GM23338 (cell line): ENCODE results near the gene CCNQ. TPM values are rescaled to one million over a fixed set of nuclear protein-coding genes. Genes with fewer than 3 reads are reported as not detected.

Experiments used
- ATAC-seq: fragments of 200-7000 bp; cut with Tn5 transposase; 3 replicates; pipeline ENCODE4 v1.9.1; 2020
- DNase-seq: peaks from one replicate; pipeline ENCODE4 v3.0.0-alpha.2; 2015; ENCODE audit warnings: low spot score
- H2AFZ ChIP-seq: fragments of 200-600 bp; sonication (generic); 2 replicates; pipeline ENCODE4 v1.8.0; 2016; ENCODE audit warnings: antibody characterized with exemption, mild to moderate bottlenecking, moderate library complexity
- H3F3A ChIP-seq: fragments of 200-600 bp; sonication (generic); replicated peaks from 2 replicates; pipeline ENCODE4 v1.8.0; 2017; ENCODE audit warnings: antibody characterized with exemption, mixed run types, low read depth
- H3K27ac ChIP-seq: fragments of 200-600 bp; sonication (generic); 2 replicates; pipeline ENCODE4 v1.6.1; 2016; ENCODE audit warnings: low read depth
- H3K27me3 ChIP-seq: fragments of 200-600 bp; sonication (generic); 2 replicates; pipeline ENCODE4 v1.8.0; 2016; ENCODE audit warnings: mild to moderate bottlenecking, mixed run types, moderate library complexity; ENCODE audit not compliant: insufficient read depth
- H3K36me3 ChIP-seq: fragments of 200-600 bp; sonication (generic); 2 replicates; pipeline ENCODE4 v1.8.0; 2016; ENCODE audit warnings: mild to moderate bottlenecking; ENCODE audit not compliant: insufficient read depth
- H3K4me1 ChIP-seq: fragments of 200-600 bp; sonication (generic); 2 replicates; pipeline ENCODE4 v1.8.0; 2016; ENCODE audit warnings: mild to moderate bottlenecking, moderate library complexity; ENCODE audit not compliant: insufficient read depth
- H3K4me2 ChIP-seq: fragments of 200-600 bp; sonication (generic); 2 replicates; pipeline ENCODE4 v1.7.1; 2017; ENCODE audit warnings: mixed run types
- H3K4me3 ChIP-seq: fragments of 200-600 bp; sonication (generic); 2 replicates; pipeline ENCODE4 v1.6.1; 2016; ENCODE audit warnings: mixed run types
- H3K79me2 ChIP-seq: fragments of 200-600 bp; sonication (generic); replicated peaks from 2 replicates; pipeline ENCODE4 v1.8.0; 2017; ENCODE audit warnings: mild to moderate bottlenecking; ENCODE audit not compliant: insufficient read depth
- H3K9me2 ChIP-seq: fragments of 200-600 bp; sonication (generic); 2 replicates; pipeline ENCODE4 v1.8.0; 2017; ENCODE audit not compliant: insufficient read depth
- H4K20me1 ChIP-seq: fragments of 200-600 bp; sonication (generic); replicated peaks from 2 replicates; pipeline ENCODE4 v1.8.0; 2017; ENCODE audit warnings: mild to moderate bottlenecking; ENCODE audit not compliant: insufficient read depth
- H3K27ac Mint-ChIP-seq: 2 replicates; pipeline ENCODE4 v1.8.0; 2020; ENCODE audit warnings: inconsistent platforms, mild to moderate bottlenecking, moderate library complexity, mixed read lengths
- H3K27me3 Mint-ChIP-seq: 3 replicates; pipeline ENCODE4 v1.8.0; 2022; ENCODE audit warnings: low read depth, mild to moderate bottlenecking, moderate library complexity, mixed read lengths, inconsistent platforms; ENCODE audit not compliant: insufficient read depth, poor library complexity
- H3K36me3 Mint-ChIP-seq: 3 replicates; pipeline ENCODE4 v1.8.0; 2021; ENCODE audit warnings: low read depth, mild to moderate bottlenecking, inconsistent platforms, moderate library complexity, mixed read lengths
- H3K4me1 Mint-ChIP-seq: 3 replicates; pipeline ENCODE4 v1.8.0; 2020; ENCODE audit warnings: mild to moderate bottlenecking, inconsistent platforms, mixed read lengths
- H3K4me3 Mint-ChIP-seq: 3 replicates; pipeline ENCODE4 v1.8.0; 2021; ENCODE audit warnings: moderate library complexity, mild to moderate bottlenecking, inconsistent platforms, mixed read lengths
- H3K9me3 Mint-ChIP-seq: 3 replicates; pipeline ENCODE4 v1.8.0; 2020; ENCODE audit warnings: moderate library complexity, mild to moderate bottlenecking, inconsistent platforms, mixed read lengths
- EZH2 ChIP-seq: fragments of 200-600 bp; sonication (generic); IDR thresholded peaks from one replicate; pipeline ENCODE4 v1.8.0; 2017; ENCODE audit warnings: antibody characterized with exemption, mild to moderate bottlenecking, low read depth; ENCODE audit not compliant: unreplicated experiment
- EZH2phosphoT487 ChIP-seq: fragments of 200-600 bp; sonication (generic); IDR thresholded peaks from one replicate; pipeline ENCODE4 v1.8.1; 2018; ENCODE audit warnings: antibody characterized with exemption; ENCODE audit not compliant: unreplicated experiment
- NANOG ChIP-seq: IDR thresholded peaks from 2 replicates; pipeline ENCODE4 v1.6.1; 2016; ENCODE audit warnings: antibody characterized with exemption, borderline replicate concordance
- REST ChIP-seq: IDR thresholded peaks from one replicate; pipeline ENCODE4 v1.6.1; 2018; ENCODE audit warnings: antibody characterized with exemption; ENCODE audit not compliant: unreplicated experiment
- STAT1 ChIP-seq: IDR thresholded peaks from one replicate; pipeline ENCODE4 v1.6.1; 2016; ENCODE audit warnings: antibody characterized with exemption; ENCODE audit not compliant: unreplicated experiment
- ZNF114 ChIP-seq: fragments of 250-450 bp; sonication (Bioruptor Pico); IDR thresholded peaks from 2 replicates; pipeline ENCODE4 v1.5.0; 2020; ENCODE audit warnings: mild to moderate bottlenecking, moderate library complexity
- ZNF462 ChIP-seq: fragments of 250-450 bp; sonication (Bioruptor Pico); IDR thresholded peaks from 2 replicates; pipeline ENCODE4 v1.5.0; 2020; ENCODE audit warnings: mild to moderate bottlenecking, moderate library complexity
- polyA plus RNA-seq: library from polyadenylated mRNA; unstranded; fragments of >200 nt; fragmentation: Nextera tagmentation; extraction: Ambion mirVana; gene quantifications from 2 replicates; pipeline ENCODE4 v1.2.1, GENCODE V29; 2016
- total RNA-seq: library from RNA; depleted of rRNA; stranded (reverse); fragments of >200 nt; shearing (Covaris generic); gene quantifications from 2 replicates; pipeline ENCODE4 v1.2.3, GENCODE V29; 2014

The CCNQ gene
- total and polyA plus RNA-seq, 2 experiments from 2014 or later, result 19.4 to 30.2 TPM

GRCh38 chrX:153640045-153640686 is 41.2 kb upstream of the CCNQ start (continued):
- TF ChIP-seq ZNF462 (CRISPR knock-in tag), result no peak
- TF ChIP-seq EZH2phosphoT487, result no peak
- no peak for TF ChIP-seq EZH2
- no peak for TF ChIP-seq STAT1

- no peak for ATAC-seq
- DNase-seq, result no peak
Observed at GRCh38 chrX:153639177-153640044, 40.5 kb upstream of the CCNQ start.

More at GRCh38 chrX:153639177-153640044, 40.5 kb upstream of the CCNQ start:
- Mint-ChIP-seq H3K9me3 (no peaks in the 10 kb centered on the region; the same call in 2 of the 3 replicates), H3K4me1 (peaks cover 8% of the 10 kb centered on the region; the same call in 2 of the 3 replicates), H3K27ac (no peak overlapping the region), H3K4me3 (no peak overlapping the region), H3K27me3 (peaks cover 29% of the 10 kb centered on the region), H3K36me3 (no peaks in the 10 kb centered on the region)
- H3F3A ChIP-seq, result no peaks in the 10 kb centered on the region
- H3K27me3 ChIP-seq, result peaks cover 37% of the 10 kb centered on the region
- H3K27ac ChIP-seq, result no peak overlapping the region
- no peak overlapping the region for H3K4me3 ChIP-seq
- H3K79me2 ChIP-seq, result no peaks in the 10 kb centered on the region
- no peaks in the 10 kb centered on the region; the same call in 1 of the 2 replicates for H3K4me1 ChIP-seq
- H3K4me2 ChIP-seq, result no peak overlapping the region
- H3K36me3 ChIP-seq, result no peaks in the 10 kb centered on the region
- H4K20me1 ChIP-seq, result no peaks in the 10 kb centered on the region
- TF ChIP-seq REST (no peak), NANOG (no peak), EZH2phosphoT487 (no peak), ZNF114 (CRISPR knock-in tag) (no peak)
- H3K9me2 ChIP-seq, result no peaks in the 10 kb centered on the region
- H2AFZ ChIP-seq, result no peak overlapping the region
